NT2/D1 (cell line): ENCODE data around the gene QKI.
"Not testable (repeated sequence)": the region's sequence is repeated elsewhere in the genome, so short reads cannot be mapped to it uniquely, and the experiment has no call there.

ENCODE experiments used
- DNase-seq: peaks from one replicate; pipeline ENCODE4 v3.0.0-alpha.2; 2011; ENCODE audit warnings: low read depth, low spot score
- H3K27me3 ChIP-seq: 2 replicates; pipeline ENCODE4 v1.6.0; 2011; ENCODE audit warnings: mild to moderate bottlenecking; ENCODE audit not compliant: insufficient read length, insufficient read depth
- H3K36me3 ChIP-seq: 2 replicates; pipeline ENCODE4 v1.6.1; 2011; ENCODE audit warnings: mild to moderate bottlenecking, low read length, mixed read lengths; ENCODE audit not compliant: insufficient read depth, insufficient read length
- H3K4me1 ChIP-seq: 2 replicates; pipeline ENCODE4 v1.5.1; 2011; ENCODE audit not compliant: insufficient read depth, insufficient read length
- H3K4me3 ChIP-seq: 2 replicates; pipeline ENCODE4 v1.5.1; 2011; ENCODE audit warnings: low read depth; ENCODE audit not compliant: insufficient read length
- H3K9ac ChIP-seq: 2 replicates; pipeline ENCODE4 v1.6.0; 2011; ENCODE audit warnings: low read depth; ENCODE audit not compliant: insufficient read length
- H3K9me3 ChIP-seq: 2 replicates; pipeline ENCODE4 v1.5.1; 2011; ENCODE audit warnings: mild to moderate bottlenecking, low read length; ENCODE audit not compliant: insufficient read depth
- SUZ12 ChIP-seq: IDR thresholded peaks from 2 replicates; pipeline ENCODE4 v1.6.1; 2011; ENCODE audit not compliant: insufficient read length, insufficient read depth; ENCODE audit errors: extremely low read depth
- YY1 ChIP-seq: IDR thresholded peaks from 2 replicates; pipeline ENCODE4 v1.6.1; 2011; ENCODE audit not compliant: insufficient read length, insufficient read depth
- ZNF274 ChIP-seq: IDR thresholded peaks from 2 replicates; pipeline ENCODE4 v1.6.1; 2011; ENCODE audit warnings: mild to moderate bottlenecking, low read depth, low read length

QKI gene

DNA sequence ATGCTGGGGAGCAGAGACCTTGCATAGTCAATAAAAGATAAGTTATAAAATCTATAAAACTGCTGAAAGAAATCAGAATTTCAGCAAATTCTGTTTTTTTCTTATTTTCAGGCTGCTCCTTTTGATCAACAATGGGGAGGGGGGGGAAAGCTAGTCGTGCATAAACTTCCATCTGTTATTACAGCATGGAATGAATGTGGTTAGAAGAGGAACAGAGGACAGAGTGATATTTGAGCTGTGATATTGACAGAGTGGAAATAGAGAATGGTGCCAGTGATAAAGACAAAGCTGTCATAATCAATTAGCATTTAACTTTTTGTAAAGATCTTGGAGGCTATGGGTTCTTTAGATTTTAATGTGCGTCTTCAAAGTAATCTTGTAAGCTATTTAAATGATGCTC, 43.4 kb upstream of the QKI start:
- no peak for DNase-seq
- Histone ChIP-seq H3K4me1 (no peaks in the 10 kb centered on the region), H3K36me3 (no peaks in the 10 kb centered on the region), H3K9me3 (no peaks in the 10 kb centered on the region), H3K4me3 (no peak overlapping the region), H3K27me3 (no peaks in the 10 kb centered on the region), H3K9ac (no peak overlapping the region)
- no peak for TF ChIP-seq ZNF274
- TF ChIP-seq YY1, result no peak
- no peak for TF ChIP-seq SUZ12

DNA sequence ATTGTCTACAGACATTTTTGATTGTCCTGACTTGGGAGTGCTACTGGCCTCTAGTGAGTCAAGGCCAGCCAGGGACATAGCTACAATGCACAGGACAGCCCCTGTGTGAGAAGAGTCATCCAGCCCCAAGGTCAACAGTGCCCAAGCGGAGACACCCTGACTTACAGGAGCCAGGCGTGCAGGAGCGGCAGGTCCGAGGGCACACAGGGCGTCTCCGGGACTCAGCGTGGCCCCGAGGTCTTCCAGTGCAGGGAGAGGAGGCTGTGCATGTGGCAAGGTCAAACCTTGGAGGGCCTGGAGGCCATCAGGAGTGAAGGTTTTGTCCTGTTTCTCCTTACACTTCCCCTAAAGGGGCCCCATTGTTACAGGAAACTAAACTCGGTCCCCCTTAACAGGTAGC, 41.3 kb upstream of the QKI start:
- no peaks in the 10 kb centered on the region for H3K27me3 ChIP-seq
- no peaks in the 10 kb centered on the region for H3K4me1 ChIP-seq
- no peak overlapping the region for H3K9ac ChIP-seq
- TF ChIP-seq ZNF274, result no peak
- no peak for TF ChIP-seq SUZ12
- TF ChIP-seq YY1, result no peak
- no peak for DNase-seq
- H3K36me3 ChIP-seq, result no peaks in the 10 kb centered on the region
- no peak overlapping the region for H3K4me3 ChIP-seq
- H3K9me3 ChIP-seq, result no peaks in the 10 kb centered on the region

DNA sequence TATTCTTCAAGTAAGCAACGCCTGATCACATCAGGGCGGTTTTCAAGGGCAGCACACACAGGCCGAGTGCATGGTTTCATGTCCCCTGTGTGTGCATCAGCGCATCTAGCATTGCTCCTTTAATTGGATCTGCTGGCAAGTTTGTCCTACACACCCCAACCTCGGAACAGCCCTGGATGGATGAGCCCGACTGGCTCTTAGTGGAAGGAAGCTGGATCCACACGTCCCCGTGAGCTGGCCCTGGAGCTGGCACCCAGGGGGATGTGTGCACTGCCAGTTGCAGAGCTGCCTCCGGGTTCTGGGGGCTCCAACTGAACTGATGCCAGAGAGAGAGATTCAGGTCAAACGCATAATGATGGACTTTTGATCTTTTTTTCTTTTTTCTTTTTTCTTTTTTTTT, 39.2 kb upstream of the QKI start:
- Histone ChIP-seq H3K36me3 (no peaks in the 10 kb centered on the region), H3K9me3 (no peaks in the 10 kb centered on the region), H3K27me3 (no peaks in the 10 kb centered on the region), H3K4me3 (no peak overlapping the region), H3K9ac (no peak overlapping the region), H3K4me1 (no peaks in the 10 kb centered on the region)
- DNase-seq, result no peak
- TF ChIP-seq YY1 (no peak), SUZ12 (no peak), ZNF274 (no peak)

DNA sequence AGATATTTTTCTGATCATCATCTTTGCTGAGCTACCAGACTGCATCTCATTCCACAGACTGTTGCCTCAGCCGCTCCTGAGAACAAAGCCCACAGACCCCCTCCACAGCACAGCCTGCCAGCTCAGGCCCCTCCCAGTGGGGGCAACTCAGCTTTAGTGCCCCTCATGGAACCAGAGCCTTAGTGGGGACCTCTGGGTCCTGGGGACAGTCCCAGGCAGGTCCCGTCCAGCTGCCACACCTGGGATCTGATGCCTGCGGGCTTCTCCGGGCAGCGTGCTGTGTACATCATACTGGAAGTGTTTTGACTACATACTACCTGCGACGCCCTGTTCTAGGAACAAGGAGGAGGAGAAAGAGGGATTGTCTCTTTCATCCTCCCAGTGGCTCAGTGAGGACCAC, 38.3 kb upstream of the QKI start:
- no peak overlapping the region for H3K9ac ChIP-seq
- TF ChIP-seq YY1, result no peak
- no peak for TF ChIP-seq ZNF274
- no peak for TF ChIP-seq SUZ12
- no peak for DNase-seq
- no peaks in the 10 kb centered on the region for H3K9me3 ChIP-seq
- no peaks in the 10 kb centered on the region for H3K36me3 ChIP-seq
- H3K4me3 ChIP-seq, result no peak overlapping the region
- no peaks in the 10 kb centered on the region for H3K4me1 ChIP-seq
- H3K27me3 ChIP-seq, result no peaks in the 10 kb centered on the region

DNA sequence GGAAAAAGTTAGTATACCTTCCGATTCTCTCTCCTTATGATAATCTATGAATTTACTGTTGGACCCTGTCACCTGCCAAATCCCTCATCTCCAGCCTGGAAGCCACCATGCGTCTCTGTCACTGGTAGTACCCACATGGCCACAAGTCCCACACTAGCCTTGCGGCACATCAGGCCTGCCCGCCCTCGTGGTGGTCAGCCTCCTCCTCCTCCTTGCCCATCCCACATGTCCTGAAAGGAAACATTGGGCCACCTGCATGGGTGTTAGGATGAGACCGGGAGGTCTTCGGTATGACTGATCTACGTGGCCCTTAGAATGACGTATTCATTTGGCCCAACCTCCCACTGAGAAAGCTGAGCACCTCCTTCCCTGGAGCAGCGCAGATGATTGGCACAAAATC, 37.0 kb upstream of the QKI start:
- H3K36me3 ChIP-seq, result no peaks in the 10 kb centered on the region
- TF ChIP-seq YY1 (no peak), ZNF274 (no peak), SUZ12 (no peak)

DNA sequence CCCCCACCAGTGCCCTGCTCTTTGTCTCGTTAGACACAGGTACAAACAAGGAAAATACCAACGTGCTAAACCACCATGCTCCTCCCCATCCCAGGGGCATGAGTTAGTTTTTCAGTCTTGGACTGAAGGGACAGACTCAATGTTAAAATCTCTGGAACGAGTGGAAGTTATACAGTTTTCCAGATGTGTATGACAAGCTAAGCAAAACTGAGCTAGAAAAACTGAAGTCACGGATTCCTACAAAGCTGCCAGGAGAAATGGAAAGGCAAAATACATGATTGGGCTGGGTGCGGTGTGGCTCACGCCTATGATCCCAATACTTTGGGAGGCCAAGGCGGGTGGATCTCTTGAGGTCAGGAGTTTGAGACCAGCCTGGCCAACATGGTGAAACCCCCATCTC, 34.3 kb upstream of the QKI start:
- Histone ChIP-seq H3K27me3 (no peaks in the 10 kb centered on the region), H3K36me3 (no peaks in the 10 kb centered on the region), H3K4me3 (no peak overlapping the region), H3K4me1 (no peaks in the 10 kb centered on the region), H3K9me3 (peaks cover 4% of the 10 kb centered on the region; the same call in 1 of the 2 replicates), H3K9ac (no peak overlapping the region)
- TF ChIP-seq SUZ12, result no peak
- no peak for TF ChIP-seq YY1
- TF ChIP-seq ZNF274, result no peak
- DNase-seq, result no peak

More for the DNA sequence above, 37.0 kb upstream of the QKI start:
- Histone ChIP-seq H3K9me3 (no peaks in the 10 kb centered on the region), H3K4me1 (no peaks in the 10 kb centered on the region), H3K9ac (no peak overlapping the region), H3K4me3 (no peak overlapping the region), H3K27me3 (no peaks in the 10 kb centered on the region)
- DNase-seq, result no peak

DNA sequence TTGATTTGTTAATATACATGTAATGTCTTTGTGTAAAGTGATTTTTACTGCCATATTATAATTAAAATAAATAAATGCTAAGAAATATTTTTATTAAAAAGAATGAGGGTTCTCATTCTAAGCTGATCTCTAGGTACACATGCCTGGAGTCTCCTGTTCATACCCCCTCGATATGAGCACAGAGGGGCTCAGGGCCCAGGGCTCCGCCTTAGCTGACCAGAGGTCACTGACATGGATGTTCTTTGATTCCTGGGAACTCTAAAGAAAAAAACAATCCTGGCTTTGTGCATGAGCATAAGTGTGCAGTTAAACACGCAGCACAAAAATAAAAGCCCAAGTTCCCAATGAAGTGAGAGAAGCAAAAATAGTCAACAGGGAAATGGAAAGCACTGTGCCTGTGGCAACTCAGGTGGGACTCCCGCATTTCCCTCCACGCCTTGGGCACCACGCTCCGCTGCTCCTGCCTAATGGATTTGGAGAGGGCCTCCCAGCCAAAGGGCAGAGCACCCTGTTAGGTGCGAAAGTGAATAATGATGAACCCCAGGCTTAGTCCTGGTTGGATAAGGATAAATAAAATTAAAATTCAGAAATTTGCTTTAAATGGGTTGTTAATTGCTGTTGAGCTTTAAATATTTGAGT, 33.3 kb upstream of the QKI start:
- no peaks in the 10 kb centered on the region for H3K36me3 ChIP-seq
- no peak overlapping the region for H3K9ac ChIP-seq
- no peak for DNase-seq
- H3K4me1 ChIP-seq, result no peaks in the 10 kb centered on the region
- H3K4me3 ChIP-seq, result no peak overlapping the region
- no peaks in the 10 kb centered on the region for H3K27me3 ChIP-seq
- H3K9me3 ChIP-seq, result peaks cover 4% of the 10 kb centered on the region; the same call in 1 of the 2 replicates
- TF ChIP-seq YY1, result no peak
- TF ChIP-seq ZNF274, result no peak
- TF ChIP-seq SUZ12, result no peak

DNA sequence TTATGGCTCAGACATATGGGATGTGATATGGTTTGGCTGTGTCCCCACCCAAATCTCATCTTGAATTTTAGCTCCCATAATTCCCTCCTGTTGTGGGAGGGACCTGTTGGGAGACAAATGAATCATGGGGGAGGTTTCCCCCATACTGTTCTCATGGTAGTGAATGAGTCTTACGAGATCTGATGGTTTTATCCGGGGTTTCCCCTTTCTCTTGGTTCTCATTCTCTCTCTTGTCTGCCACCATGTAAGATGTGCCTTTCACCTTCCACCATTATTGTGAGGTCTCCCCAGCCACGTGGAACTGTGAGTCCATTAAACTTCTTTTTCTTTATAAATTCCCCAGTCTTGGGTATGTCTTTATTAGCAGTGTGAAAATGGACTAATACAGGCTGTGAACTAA, 31.1 kb upstream of the QKI start:
- H3K36me3 ChIP-seq, H3K27me3 ChIP-seq, H3K9ac ChIP-seq, H3K4me3 ChIP-seq, H3K4me1 ChIP-seq, DNase-seq, H3K9me3 ChIP-seq: not testable (repeated sequence)
